ENCODE measurements around the gene ZBTB2.
A peak's percentile ranks its signal among the peaks of the same experiment; 100 is the strongest.

The ZBTB2 gene, protein sequence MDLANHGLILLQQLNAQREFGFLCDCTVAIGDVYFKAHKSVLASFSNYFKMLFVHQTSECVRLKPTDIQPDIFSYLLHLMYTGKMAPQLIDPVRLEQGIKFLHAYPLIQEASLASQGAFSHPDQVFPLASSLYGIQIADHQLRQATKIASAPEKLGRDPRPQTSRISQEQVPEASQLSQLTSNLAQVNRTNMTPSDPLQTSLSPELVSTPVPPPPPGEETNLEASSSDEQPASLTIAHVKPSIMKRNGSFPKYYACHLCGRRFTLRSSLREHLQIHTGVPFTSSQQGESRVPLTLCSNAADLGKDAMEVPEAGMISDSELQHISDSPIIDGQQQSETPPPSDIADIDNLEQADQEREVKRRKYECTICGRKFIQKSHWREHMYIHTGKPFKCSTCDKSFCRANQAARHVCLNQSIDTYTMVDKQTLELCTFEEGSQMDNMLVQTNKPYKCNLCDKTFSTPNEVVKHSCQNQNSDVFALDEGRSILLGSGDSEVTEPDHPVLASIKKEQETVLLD

DNA sequence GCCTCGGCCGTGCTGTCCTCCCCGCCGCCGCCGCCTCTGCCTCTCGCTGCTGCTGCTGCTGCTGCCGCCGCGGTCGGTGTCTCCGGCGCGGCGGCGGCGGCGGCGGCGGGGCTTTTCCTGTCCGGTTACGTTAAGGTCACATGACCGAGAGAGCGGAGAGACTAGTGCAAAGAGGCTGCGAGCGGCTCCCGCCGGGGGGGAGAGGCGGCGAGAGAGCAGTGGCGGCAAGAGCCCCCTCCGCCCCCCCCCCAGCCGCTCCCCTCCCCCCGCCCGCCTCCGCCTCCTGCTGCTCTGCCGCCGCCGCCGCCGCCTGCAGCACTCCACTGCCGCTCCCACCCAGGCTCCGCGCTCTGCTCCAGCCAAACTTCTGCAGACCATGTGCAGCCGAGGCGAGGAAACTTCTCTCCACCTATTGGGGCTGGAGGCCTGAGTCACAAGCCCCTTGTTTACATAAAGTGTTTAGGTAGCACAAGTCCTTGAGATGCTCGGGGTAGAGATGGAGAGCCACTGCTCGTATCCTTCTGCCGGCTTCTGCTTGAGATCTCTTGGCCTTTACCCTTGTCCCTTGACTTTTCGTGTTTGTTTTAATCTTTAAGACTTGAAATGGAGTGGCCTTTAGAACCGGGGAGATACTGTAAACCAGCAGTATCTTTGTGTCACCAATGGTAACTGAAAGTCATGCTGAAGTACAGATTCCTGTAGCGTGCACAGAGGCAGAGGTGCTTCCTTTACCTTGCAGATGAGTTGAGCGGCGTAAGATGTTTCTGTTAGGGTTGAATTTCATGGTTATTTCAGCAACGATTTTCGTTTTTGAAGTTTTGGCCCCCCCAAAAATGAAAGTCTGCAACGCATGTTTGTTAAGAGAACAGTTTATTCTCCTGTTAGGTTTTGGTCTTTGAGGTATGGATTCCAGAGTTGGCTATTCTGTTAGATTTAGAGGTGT is at the start of gene ZBTB2:
Gene ZBTB2, minus strand, starts transcription at position 89 of the 943 bp plus-strand sequence. CDS start 17,922 bp downstream, outside the sequence.
- DNase-seq = peak; percentile 61

DNA sequence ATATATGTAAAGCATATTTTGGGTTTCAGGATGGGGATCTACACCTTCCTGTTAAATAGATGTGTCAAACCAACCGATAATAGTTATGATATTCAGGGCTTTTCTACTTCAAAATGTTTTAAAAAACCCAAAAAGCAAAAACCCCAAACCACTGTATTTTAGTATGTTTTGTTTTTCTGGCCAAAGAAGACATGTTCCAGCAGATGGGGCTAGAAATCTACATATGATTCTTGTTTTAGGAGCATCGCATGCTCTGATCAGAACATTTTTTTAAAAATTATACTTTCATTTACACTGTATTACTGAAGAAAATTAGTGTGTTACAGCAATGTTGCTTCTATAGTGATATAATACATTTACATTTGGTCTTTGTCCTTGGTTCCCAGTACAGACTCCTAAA is 49.6 kb upstream of the ZBTB2 start:
- DNase-seq = no peak

DNA sequence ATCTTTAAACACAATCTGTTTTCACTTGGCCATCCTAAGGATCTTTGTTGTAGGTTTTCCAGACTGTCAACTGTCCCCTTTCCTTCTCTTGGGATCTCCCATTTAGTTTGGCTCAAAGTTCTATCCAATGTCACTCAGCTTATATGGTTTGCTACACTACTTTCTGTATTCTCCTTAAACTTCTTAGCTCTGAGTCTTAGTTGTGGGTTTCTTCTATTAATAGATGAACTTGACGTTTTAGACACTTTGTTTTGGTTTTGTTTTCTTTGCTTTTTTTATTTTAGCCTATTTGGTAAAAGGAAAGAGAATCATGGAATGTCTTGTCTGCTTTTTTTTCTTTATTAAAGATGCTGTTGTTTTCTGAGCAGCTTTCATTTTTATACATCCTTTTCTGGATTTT is 49.1 kb upstream of the ZBTB2 start:
- DNase-seq = no peak

DNA sequence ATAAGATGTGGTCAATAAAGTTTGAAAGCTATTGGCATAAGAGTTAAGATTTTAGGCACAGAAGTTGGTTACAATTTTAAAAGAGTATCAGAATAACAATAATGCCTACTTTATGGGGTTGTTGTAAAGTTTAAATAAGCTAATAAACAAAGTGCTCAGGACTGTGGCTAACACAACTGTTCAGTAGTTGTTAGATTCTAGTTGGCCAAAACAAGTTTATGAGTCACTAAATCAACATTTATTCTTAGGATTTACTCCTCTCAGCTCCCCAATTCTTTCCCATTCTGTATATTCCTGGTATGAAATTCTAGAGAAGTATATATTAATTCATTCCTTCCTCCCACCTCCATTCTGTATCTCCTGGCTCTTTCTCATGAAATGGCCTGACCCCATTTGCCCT is 46.0 kb upstream of the ZBTB2 start:
- no peak for DNase-seq

DNA sequence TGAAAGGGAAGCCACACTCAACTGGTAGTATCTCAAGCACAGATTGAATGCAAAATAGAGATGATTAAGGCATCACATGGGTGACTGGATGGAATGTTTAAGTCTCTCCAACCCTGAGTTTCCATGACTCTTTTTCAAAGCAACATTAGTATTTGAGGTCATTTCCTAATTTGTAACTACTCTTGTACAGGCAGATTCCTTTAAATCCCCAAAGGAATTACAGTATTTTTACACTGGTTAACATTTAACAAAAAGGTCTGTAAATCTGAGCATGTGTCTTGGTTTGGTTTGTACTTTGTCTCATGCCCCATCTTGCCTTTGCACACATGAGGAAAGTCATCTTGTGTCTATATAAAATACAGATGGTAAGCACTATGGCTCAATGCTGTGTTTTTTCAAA is 45.4 kb upstream of the ZBTB2 start:
- no peak for DNase-seq

DNA sequence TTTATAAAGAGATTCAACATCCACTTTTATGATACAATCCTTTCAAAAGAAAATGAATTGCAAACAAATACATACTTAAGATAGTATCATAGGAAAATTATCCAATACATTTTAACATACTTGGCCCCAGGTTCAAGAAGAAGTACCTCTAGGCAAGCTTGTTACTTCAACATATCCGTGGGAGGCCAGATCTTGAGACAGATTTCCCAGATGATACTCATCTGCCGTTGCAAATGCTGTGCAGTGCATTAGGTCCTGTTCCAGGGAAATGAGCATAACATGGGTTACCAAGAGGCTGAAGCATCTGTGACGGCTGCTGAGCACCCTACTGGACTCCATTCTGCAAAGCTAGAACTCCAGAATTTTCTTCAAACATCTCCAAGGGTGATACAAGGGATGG is 44.9 kb upstream of the ZBTB2 start:
- no peak for DNase-seq

DNA sequence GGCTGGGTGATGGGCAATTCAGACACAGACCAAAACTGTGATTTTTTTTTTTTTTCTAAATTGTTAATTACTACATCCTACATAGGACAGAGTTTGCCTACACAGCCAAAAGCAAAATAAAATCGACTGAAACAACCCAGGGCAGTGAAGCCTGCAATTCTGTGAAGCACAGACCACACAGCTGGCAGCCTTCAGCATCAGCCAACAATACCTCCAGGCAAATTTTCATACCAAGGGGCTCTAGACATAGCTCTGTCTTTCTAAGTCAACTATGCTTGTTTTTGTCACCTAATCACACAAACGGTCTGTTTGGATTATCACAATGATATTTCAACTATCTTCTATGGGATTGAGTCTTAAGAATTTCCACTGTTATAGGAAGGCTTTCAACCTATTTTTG is 43.0 kb upstream of the ZBTB2 start:
- DNase-seq = no peak

DNA sequence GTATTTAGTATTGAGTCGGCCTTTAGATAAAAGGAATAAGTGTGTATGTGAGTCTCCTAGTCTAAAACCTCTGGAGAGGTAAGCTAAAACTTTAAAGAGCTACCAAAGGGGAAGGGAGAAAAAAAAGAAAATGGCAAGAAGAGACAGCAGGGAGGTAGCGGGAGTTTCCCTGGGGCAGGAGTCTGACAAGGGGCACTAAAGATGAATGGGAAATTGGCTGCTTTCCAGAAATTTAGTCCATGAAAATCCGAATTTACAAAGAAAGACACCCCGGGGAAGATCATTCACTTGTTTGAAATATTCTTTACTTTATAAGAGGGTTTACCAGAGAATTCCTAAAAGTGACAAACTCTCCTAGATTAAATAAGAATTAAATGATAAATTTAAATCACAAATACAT is 41.3 kb upstream of the ZBTB2 start:
- no peak for DNase-seq

DNA sequence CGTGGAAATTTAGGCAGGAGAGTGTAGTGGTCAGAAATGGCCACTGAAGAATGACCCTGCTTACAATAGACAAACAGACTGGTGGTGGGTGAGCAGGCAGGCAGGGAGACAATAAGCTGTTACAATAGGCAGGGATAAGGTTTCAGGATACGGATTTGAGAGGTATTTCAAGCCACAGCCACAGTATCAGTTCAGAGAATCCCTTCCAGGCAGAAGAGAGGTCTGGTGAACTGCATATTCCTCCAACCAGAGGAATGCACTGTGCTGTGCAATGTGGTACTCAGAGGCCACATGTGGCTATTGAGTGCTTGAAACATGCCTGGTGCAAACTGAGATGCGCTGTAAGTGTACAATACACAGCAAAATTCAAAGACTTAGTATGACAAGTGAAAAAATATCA is 40.0 kb upstream of the ZBTB2 start:
- DNase-seq = no peak

DNA sequence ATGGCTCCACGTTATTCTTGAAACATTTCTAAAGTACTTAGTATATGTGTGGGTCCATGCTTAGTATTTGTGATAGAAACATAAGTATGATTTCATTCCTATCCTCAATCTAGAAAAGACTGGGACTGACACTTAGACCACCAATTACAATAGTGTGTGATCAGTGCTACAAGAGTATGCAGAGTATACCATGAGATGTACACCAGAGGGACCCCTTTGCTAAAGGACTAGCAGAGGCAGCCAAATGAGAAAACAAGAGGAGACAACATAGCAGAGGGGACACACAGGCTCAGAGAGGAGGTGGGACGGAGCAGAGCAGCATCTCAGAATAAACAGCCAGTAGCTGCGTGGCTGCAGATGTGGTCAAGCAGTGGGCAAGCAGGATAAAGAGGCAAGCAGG is 39.5 kb upstream of the ZBTB2 start:
- DNase-seq = no peak

DNA sequence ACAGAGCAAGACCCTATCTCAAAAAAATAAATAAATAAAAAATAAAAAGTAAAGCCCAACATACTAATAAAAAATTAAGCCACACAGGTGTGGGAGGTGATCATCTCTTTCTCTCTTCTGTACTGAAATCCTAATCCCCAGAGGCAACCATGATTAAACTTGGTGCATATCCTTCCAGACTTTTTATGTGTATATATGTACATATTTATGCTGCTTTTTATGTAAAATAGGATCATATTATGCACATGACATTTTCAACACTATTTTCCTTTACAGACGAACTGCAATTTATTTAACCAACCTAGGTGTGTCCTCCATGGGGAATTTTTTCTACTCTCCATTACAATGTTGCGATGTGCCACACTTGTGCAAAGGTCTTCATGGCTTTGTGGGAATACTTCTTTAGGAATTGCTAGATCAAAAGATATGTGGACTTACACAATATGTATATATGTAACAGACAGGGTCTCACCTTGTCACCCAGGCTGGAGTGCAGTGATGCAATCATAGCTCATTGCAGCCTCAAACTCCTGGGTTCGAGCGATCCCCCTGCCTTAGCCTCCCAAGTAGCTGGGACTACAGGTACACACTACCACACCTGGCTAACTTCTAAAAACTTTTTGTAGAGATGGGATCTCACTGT is 36.9 kb upstream of the ZBTB2 start:
- no peak for DNase-seq

DNA sequence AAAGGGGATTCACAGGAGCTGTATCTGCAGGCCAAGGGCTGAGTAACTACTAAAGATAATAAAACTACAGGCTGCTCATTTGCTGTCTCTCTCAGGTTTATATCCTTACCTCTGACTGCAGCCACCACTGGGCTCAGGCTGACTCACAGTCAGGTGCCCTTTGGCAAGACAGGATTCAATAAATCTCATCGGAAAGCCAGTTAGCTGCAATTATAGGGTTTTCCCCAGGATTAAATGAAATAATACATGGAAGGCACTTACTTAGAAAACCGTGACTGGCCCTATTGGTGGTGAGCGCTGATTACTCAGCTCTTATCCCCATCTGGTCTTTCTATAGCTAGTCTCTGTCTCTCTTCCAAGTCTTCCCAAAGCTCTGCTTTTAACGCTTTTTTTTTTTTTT is 34.2 kb upstream of the ZBTB2 start:
- no peak for DNase-seq

DNA sequence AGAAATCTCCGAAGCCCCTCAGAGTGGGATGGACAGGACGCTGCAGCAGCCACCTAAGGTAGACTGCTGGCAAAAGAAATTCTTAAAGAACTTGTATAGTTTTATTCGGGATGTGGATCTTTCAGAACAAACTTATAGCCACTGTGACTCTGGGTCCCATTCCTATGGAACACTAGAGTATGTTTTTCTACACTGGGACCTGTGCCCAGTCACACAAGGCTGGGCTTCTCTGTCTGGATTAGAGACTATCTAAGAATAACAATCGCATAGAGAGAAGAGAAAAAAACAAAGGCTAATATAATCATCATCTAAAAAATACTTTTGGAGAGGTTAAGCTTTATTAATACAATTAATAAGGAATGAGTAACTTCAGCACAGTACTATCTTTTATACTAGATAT is 31.6 kb upstream of the ZBTB2 start:
- no peak for DNase-seq

DNA sequence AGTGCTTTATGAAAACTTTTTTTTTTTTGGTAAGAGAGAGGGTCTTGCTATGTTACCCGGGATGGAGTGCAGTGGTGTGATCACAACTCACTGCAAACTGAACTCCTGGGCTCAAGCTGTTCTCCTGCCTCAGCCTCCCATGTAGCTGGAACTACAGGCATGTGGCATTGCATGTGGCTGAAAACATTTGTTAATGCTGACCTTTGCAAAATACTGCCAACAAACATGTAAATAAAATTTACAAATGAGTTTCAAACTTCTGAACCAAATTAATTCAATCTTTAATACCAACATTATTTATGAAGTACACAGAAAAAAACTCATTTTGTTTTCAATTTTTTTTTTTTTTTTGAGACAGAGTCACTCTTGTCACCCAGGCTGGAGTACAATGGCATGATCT is 26.1 kb upstream of the ZBTB2 start:
- no peak for DNase-seq

DNA sequence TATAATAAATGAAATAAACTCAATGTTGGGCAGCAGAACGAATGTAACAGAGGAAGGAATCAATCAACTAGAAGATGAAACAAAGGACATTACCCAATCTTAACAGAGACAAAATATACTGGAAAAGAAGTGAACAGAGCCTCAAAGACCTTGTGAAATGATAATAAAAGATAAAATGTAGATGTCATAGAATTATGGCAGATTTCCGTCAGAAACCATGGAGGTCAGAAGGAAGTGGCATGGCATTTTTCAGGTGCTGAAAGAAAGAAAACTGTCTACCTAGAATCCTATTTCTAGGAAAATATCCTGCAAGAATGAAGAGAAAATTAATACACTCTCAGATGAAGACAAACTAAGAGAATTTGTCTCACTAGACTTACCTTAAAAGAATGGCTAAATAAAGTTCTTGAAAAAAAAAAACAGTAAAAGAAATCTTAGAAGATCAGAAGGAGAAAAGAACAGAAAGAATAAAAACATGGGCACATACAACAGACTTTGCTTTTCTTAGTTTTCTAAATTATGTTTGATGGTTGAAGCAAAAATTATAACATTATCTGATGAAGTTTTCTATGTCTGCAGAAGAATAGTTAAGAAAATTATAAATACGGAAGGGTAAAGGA is 23.4 kb upstream of the ZBTB2 start:
- DNase-seq = no peak

DNA sequence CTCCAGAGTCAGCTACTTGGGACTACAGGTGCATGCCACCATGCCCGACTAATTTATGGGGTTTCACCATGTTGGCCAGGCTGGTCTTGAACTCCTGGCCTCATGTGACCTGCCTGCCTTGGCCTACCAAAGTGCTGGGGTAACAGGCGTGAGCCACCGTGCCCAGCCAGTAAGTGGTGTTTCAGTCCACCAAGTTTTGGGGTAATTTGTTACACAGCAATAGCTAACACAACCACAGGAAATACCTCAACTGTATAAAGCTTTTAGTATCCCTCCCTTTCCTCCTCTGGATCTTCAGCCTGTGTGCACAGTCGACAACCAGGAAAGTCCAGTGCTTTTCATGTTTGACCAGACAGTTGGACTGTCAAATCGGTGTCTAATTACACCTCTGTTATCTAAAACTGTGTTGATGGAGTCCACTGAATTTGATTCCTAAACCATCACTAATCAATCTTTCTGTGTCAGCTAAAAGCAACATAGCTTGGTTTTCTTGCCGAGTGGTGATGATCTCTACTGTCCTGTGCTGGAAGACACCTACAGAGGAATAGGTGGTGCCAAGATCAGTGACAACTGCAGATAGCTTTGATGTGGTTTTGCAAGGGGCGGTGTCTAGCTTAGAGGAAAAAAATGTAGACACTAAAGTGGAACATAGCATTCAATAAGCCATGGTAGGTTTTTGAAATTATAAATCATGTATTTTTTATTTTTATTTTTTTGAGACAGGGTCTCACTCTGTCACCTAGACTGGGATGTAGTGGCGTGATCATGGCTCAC is 22.2 kb upstream of the ZBTB2 start:
- DNase-seq = peak; percentile 59

DNA sequence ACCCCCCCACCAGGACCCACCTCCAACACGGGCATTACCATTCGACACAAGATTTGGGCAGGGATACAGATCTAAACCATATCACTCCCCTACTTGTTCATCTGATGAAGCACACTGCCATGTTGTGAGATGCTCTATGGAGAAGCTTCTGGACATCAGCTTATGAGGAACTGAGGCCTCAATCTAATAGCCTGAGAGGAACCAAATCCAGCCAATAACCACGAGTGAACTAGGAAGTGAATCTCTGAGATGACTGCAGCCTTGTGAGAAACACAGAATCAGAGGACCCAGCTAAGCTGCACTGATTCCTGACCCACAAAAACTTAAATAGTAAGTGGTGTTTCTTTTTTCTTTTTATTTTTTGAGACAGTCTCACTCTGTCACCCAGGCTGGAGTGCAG is 21.6 kb upstream of the ZBTB2 start:
- DNase-seq = no peak

DNA sequence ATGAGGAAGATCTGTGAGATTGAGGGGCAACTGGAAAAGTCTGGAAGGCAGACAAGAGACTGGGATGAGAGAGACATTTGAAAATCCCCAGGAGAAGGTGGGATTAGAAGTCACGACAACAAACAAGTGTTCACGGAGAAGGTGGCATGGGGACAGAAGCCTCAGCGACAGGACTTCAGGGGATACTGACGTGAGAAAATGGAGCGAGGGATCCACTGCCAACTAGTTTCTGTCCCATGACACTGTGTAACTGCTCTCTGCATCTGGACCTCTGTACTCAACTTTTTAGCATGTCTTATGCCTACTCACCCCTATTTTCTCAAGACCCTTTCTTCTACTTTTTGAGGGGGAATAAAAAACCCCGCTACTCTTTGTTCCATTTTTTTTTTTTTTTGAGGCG is 18.3 kb upstream of the ZBTB2 start:
- no peak for DNase-seq

DNA sequence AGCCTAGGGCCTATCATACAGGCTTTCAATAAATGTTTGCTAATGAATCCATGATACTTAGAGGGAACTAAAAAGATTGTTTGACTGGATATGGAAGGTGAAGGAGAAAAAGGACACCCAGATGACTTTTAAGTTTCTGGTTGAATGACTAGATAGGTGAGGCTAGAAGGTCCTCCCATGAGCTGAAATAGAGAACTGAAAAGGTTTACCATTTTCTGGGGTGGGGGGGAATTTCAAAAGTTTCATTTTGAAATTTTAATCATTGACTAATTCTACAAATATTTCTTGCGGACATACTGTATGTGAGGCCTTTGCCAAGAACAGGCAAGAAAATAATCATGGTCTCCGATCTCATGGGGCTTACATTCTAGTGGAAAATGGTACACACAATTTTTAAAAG is 17.9 kb upstream of the ZBTB2 start:
- DNase-seq = no peak

DNA sequence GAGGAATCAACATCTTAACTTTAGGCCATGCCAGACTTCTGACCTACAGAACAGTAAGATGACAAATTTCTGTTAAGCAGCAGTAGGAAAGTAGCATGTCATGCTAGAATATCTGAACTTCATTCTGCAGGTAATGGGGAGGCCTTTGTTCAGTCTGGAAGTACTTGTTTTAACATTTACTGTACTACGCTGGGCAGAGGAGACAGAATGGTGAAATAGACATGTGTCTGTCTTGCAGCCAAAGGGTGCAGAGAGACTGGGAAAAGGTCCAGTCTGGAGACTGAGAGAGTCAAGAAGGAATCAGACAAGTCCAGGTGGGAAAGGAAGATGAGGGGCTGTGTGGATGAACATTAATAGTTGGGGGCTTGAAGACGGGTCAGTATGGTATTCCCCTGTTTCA is 17.5 kb upstream of the ZBTB2 start:
- no peak for DNase-seq

DNA sequence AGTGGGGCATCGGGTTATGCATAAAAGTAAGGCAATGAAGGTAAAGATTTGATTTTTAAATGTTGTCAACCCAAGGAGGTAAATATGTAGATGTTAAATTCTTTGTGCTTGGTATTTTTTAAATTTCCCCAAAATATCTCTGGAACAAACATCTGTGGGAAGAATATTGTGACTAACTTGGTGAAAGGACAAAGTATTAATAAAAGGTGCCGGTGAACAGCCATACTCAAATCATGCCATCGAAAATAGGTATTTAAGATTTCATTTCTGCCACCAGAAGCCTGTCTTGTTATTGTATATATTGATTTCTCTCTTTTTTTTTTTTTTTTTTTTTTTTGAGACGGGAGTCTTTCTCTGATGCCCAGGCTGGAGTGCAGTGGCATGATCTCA is 12.6 kb upstream of the ZBTB2 start:
- no peak for DNase-seq

DNA sequence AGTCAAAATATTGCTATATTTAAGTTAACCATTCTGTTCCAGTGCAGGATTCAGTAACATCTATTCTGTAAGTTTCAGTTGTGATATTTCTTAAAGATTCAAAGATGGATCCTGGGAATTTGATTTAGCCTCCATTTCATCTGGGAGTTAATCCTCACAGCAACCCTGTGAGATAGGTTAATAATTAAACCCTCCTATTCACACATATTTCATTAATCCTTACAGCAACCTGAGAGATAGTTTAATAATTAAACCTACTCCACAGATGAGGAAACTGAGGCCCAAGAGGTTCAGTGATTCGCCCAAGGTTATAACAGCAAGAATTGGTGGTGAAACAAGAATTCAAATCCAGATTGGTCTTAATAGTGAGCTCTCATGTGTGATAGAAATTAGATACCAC is 10.9 kb upstream of the ZBTB2 start:
- DNase-seq = no peak

Measured in activated CD8-positive, alpha-beta memory T cell treated with anti-CD3 and anti-CD28 coated beads, Interleukin-2, amount 50 U/mL, for 4 hours (primary cell).